Loucy (cell line): Measurements from ENCODE around the gene FHIT.

ENCODE experiments used
- H2AFZ ChIP-seq: fragments of 200-600 bp; sonication (generic); 2 replicates; pipeline ENCODE4 v1.6.0; 2016; ENCODE audit warnings: antibody characterized with exemption, mild to moderate bottlenecking, low read length, moderate library complexity
- H3F3A ChIP-seq: fragments of 200-600 bp; 2 replicates; pipeline ENCODE4 v1.6.0; 2016; ENCODE audit warnings: antibody characterized with exemption, low read depth, mild to moderate bottlenecking
- H3K27me3 ChIP-seq: fragments of 200-600 bp; sonication (generic); 2 replicates; pipeline ENCODE4 v1.6.1; 2014; ENCODE audit warnings: low read length, mild to moderate bottlenecking; ENCODE audit not compliant: insufficient read depth, poor library complexity, severe bottlenecking
- H3K36me3 ChIP-seq: fragments of 200-600 bp; sonication (generic); 2 replicates; pipeline ENCODE4 v1.6.1; 2016; ENCODE audit warnings: low read length; ENCODE audit not compliant: insufficient read depth
- H3K4me1 ChIP-seq: fragments of 200-600 bp; sonication (generic); 2 replicates; pipeline ENCODE4 v1.5.1; 2014; ENCODE audit warnings: low read length, mild to moderate bottlenecking; ENCODE audit not compliant: insufficient read depth, poor library complexity, severe bottlenecking
- H3K4me2 ChIP-seq: fragments of 200-600 bp; sonication (generic); 2 replicates; pipeline ENCODE4 v1.6.0; 2014; ENCODE audit warnings: antibody characterized with exemption, low read length, low read depth, mild to moderate bottlenecking; ENCODE audit not compliant: poor library complexity, severe bottlenecking
- H3K4me3 ChIP-seq: fragments of 200-600 bp; sonication (generic); 2 replicates; pipeline ENCODE4 v1.5.1; 2014; ENCODE audit warnings: low read length, mild to moderate bottlenecking, mixed read lengths; ENCODE audit not compliant: poor library complexity, severe bottlenecking
- H3K79me2 ChIP-seq: fragments of 200-600 bp; sonication (generic); 2 replicates; pipeline ENCODE4 v1.6.1; 2014; ENCODE audit warnings: low read length; ENCODE audit not compliant: insufficient read depth
- H3K9ac ChIP-seq: fragments of 200-600 bp; sonication (generic); 2 replicates; pipeline ENCODE4 v1.6.0; 2014; ENCODE audit warnings: mild to moderate bottlenecking, low read depth, low read length, moderate library complexity; ENCODE audit not compliant: poor library complexity, severe bottlenecking
- H3K9me2 ChIP-seq: fragments of 200-600 bp; sonication (generic); replicated peaks from 2 replicates; pipeline ENCODE4 v1.6.1; 2016; ENCODE audit warnings: low read depth, low read length, mixed read lengths
- H3K9me3 ChIP-seq: fragments of 200-600 bp; sonication (generic); 2 replicates; pipeline ENCODE4 v1.6.1; 2014; ENCODE audit warnings: mild to moderate bottlenecking, antibody characterized with exemption, low read length, low read depth; ENCODE audit not compliant: insufficient read depth
- H4K20me1 ChIP-seq: fragments of 200-600 bp; sonication (generic); 2 replicates; pipeline ENCODE4 v1.6.0; 2014; ENCODE audit warnings: antibody characterized with exemption, low read length, mild to moderate bottlenecking; ENCODE audit not compliant: insufficient read depth, poor library complexity, severe bottlenecking
- EZH2phosphoT487 ChIP-seq: fragments of 200-600 bp; IDR thresholded peaks from 2 replicates; pipeline ENCODE4 v1.6.1; 2018; ENCODE audit warnings: antibody characterized with exemption, mild to moderate bottlenecking, moderate library complexity, borderline replicate concordance
- TF ChIP-seq, protein P1 (sequence below): fragments of 200-600 bp; sonication (generic); conservative IDR thresholded peaks from 2 replicates; pipeline ENCODE4 v1.5.1; 2014; ENCODE audit warnings: mild to moderate bottlenecking, antibody characterized with exemption, low read length

The FHIT gene

DNA sequence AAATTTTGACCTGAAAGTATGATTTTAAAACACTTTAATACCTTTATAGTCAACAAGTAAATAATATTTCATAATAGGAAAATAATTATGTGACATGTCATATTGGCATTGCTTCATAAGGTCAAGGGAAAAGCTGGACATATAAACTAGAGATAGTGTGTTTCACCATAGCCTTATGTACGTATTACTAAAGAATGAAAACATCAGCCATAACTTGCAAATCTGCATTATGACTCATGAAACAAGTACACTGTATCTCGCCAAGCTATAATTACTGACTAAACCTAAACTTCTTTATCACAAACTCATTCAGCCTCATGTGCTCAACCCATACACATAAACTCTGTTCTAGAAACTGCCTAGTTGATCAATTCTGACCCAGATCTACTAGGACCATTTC lies 950.1 kb downstream of the FHIT start:
- Histone ChIP-seq H3F3A (no peaks in the 10 kb centered on the region), H3K9ac (no peak overlapping the region), H2AFZ (no peak overlapping the region), H3K4me1 (no peaks in the 10 kb centered on the region), H3K36me3 (no peaks in the 10 kb centered on the region), H3K4me3 (no peak overlapping the region), H3K9me3 (no peaks in the 10 kb centered on the region), H3K79me2 (no peaks in the 10 kb centered on the region), H3K4me2 (no peak overlapping the region), H3K9me2 (no peaks in the 10 kb centered on the region), H3K27me3 (no peaks in the 10 kb centered on the region), H4K20me1 (no peaks in the 10 kb centered on the region)
- TF ChIP-seq, protein P1, sequence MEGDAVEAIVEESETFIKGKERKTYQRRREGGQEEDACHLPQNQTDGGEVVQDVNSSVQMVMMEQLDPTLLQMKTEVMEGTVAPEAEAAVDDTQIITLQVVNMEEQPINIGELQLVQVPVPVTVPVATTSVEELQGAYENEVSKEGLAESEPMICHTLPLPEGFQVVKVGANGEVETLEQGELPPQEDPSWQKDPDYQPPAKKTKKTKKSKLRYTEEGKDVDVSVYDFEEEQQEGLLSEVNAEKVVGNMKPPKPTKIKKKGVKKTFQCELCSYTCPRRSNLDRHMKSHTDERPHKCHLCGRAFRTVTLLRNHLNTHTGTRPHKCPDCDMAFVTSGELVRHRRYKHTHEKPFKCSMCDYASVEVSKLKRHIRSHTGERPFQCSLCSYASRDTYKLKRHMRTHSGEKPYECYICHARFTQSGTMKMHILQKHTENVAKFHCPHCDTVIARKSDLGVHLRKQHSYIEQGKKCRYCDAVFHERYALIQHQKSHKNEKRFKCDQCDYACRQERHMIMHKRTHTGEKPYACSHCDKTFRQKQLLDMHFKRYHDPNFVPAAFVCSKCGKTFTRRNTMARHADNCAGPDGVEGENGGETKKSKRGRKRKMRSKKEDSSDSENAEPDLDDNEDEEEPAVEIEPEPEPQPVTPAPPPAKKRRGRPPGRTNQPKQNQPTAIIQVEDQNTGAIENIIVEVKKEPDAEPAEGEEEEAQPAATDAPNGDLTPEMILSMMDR, result no peak
- no peak for TF ChIP-seq EZH2phosphoT487

- Histone ChIP-seq H3F3A (no peaks in the 10 kb centered on the region), H3K4me3 (no peak overlapping the region), H3K27me3 (no peaks in the 10 kb centered on the region), H2AFZ (no peak overlapping the region), H3K36me3 (no peaks in the 10 kb centered on the region), H3K4me2 (no peak overlapping the region), H3K9me3 (no peaks in the 10 kb centered on the region), H3K79me2 (no peaks in the 10 kb centered on the region), H3K9me2 (no peaks in the 10 kb centered on the region), H3K4me1 (no peaks in the 10 kb centered on the region), H4K20me1 (no peaks in the 10 kb centered on the region), H3K9ac (no peak overlapping the region)
- no peak for TF ChIP-seq EZH2phosphoT487
- TF ChIP-seq, protein P1, result no peak
Measured at GRCh38 chr3:60298141-60298540, 953.1 kb downstream of the FHIT start.

GRCh38 chr3:60294181-60294580 lies 957.1 kb downstream of the FHIT start:
- no peak for TF ChIP-seq EZH2phosphoT487
- TF ChIP-seq, protein P1, result no peak
- no peak overlapping the region for H3K4me3 ChIP-seq
- H3K4me1 ChIP-seq, result no peaks in the 10 kb centered on the region
- H3K9ac ChIP-seq, result no peak overlapping the region
- no peak overlapping the region for H2AFZ ChIP-seq
- H3K9me2 ChIP-seq, result no peaks in the 10 kb centered on the region
- H3F3A ChIP-seq, result no peaks in the 10 kb centered on the region
- H3K27me3 ChIP-seq, result no peaks in the 10 kb centered on the region
- H3K4me2 ChIP-seq, result no peak overlapping the region
- H3K36me3 ChIP-seq, result no peaks in the 10 kb centered on the region
- H3K9me3 ChIP-seq, result no peaks in the 10 kb centered on the region
- H4K20me1 ChIP-seq, result no peaks in the 10 kb centered on the region
- no peaks in the 10 kb centered on the region for H3K79me2 ChIP-seq
